ENCODE measurements around the gene MATK.
"Not testable (repeated sequence)": the region's sequence is repeated elsewhere in the genome, so short reads cannot be mapped to it uniquely, and the experiment has no call there.

DNA sequence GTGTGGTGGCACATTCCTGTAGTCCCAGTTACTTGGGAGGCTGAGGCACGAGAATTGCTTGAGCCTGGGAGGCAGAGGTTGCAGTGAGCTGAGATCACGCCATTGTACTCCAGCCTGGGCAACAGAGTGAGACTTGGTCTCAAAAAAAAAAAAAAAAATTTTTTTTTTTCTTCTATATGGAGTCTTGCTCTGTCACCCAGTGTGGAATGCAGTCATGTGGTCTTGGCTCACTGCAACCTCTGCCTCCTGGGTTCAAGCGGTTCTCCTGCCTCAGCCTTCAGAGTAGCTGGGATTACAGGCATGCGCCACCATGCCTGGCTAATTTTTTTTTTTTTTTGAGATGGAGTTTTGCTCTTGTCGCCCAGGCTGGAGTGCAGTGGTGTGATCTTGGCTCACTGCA lies 20.4 kb downstream of the MATK start:
- TF ChIP-seq, protein P1, sequence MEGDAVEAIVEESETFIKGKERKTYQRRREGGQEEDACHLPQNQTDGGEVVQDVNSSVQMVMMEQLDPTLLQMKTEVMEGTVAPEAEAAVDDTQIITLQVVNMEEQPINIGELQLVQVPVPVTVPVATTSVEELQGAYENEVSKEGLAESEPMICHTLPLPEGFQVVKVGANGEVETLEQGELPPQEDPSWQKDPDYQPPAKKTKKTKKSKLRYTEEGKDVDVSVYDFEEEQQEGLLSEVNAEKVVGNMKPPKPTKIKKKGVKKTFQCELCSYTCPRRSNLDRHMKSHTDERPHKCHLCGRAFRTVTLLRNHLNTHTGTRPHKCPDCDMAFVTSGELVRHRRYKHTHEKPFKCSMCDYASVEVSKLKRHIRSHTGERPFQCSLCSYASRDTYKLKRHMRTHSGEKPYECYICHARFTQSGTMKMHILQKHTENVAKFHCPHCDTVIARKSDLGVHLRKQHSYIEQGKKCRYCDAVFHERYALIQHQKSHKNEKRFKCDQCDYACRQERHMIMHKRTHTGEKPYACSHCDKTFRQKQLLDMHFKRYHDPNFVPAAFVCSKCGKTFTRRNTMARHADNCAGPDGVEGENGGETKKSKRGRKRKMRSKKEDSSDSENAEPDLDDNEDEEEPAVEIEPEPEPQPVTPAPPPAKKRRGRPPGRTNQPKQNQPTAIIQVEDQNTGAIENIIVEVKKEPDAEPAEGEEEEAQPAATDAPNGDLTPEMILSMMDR (conservative IDR thresholded peaks at IDR 0.05; ENCODE audit: low read depth, low read length) = not testable (repeated sequence)
- TF ChIP-seq EZH2 (IDR thresholded peaks at IDR 0.05; ENCODE audit: low read length, unreplicated experiment) = not testable (repeated sequence)
